Fibroblast of mammary gland (primary cell): ENCODE measurements around the gene CAAP1.
A peak's percentile ranks its signal among the peaks of the same experiment; 100 is the strongest.
"Not testable (repeated sequence)": the region's sequence is repeated elsewhere in the genome, so short reads cannot be mapped to it uniquely, and the experiment has no call there.

Source experiments
- DNase-seq: peaks from one replicate; pipeline ENCODE4 v3.0.0-alpha.2; 2010; ENCODE audit warnings: low read depth
- H3K4me3 ChIP-seq: 2 replicates; pipeline ENCODE4 v1.5.1; 2011; ENCODE audit warnings: low read depth, mild to moderate bottlenecking, low read length, moderate library complexity; ENCODE audit not compliant: control insufficient read depth
- TF ChIP-seq, protein P1 (sequence below): conservative IDR thresholded peaks from 2 replicates; pipeline ENCODE4 v1.5.1; 2011; ENCODE audit warnings: low read depth, low read length, inconsistent platforms; ENCODE audit not compliant: control insufficient read depth, insufficient read depth

CAAP1 gene

DNA sequence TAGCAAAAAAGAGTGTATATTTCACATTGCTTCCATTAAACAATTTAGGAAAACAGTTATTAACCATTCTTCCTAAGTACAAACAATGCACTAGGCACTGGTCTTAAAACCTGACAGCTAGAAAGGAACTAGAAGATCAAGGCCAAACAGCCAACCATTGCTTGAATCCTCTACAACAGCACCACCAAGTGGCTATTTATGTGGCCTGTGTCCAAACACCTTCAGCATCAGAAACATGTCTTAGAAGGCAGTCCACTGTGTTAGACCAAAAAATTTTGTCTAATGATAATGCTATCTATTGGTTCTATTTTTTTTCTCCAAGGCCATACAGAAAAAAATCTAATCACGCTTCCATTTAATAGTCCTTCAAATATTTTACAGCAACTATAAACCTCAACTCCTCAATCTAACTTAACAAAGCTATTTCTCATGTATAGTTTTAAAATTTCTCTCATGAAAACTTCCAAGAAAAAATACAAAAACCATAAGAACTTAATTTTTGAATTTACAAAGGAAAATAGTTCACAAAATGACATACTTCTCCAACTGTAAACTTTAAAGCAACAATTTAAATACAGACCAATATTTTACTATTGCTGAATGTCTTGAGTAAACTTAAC, 36.1 kb downstream of the CAAP1 start:
- peak; percentile 84 for DNase-seq

DNA sequence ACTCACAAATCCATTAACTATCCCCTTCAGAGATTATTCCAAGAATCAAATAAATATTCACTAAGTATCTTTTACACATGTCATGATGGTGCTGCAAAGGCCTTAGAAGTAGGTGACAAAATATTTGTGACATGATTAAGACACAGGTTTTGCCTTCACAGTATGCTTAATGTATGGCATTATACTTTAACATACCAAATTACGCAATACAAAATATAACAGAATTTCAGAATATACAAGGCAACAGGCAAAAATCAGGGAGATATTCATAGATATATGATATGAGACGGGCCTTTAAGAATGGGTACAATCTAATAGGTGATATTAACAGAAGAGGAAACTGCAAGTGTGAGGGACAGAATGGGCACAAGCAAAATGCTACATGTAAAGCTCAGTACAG, 41.6 kb downstream of the CAAP1 start:
- TF ChIP-seq, protein P1, sequence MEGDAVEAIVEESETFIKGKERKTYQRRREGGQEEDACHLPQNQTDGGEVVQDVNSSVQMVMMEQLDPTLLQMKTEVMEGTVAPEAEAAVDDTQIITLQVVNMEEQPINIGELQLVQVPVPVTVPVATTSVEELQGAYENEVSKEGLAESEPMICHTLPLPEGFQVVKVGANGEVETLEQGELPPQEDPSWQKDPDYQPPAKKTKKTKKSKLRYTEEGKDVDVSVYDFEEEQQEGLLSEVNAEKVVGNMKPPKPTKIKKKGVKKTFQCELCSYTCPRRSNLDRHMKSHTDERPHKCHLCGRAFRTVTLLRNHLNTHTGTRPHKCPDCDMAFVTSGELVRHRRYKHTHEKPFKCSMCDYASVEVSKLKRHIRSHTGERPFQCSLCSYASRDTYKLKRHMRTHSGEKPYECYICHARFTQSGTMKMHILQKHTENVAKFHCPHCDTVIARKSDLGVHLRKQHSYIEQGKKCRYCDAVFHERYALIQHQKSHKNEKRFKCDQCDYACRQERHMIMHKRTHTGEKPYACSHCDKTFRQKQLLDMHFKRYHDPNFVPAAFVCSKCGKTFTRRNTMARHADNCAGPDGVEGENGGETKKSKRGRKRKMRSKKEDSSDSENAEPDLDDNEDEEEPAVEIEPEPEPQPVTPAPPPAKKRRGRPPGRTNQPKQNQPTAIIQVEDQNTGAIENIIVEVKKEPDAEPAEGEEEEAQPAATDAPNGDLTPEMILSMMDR: no peak

More for the DNA sequence above, 36.1 kb downstream of the CAAP1 start:
- TF ChIP-seq, protein P1: peak; percentile 90
- H3K4me3 ChIP-seq: no peak overlapping the region

DNA sequence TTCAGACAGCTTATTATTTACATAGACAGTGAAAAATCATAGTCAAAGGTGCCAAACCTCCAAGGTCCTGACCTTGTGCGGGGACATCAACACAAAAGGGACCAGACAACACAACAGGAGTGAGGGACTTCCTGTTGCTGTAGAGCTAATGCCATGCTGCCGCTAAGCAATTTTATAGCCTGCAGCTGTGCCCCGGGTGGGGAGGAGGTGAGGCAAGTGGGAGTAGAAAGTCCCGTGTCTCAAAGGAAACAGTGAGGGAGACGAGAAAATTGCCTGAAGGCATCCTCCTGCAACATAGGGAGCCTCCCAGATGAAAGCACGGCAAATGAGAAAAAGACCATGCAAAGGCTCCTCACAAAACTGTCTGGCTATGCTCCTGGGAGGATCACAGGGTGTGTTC, 58.8 kb downstream of the CAAP1 start:
- no peak overlapping the region for H3K4me3 ChIP-seq
- no peak for DNase-seq
- TF ChIP-seq, protein P1: no peak

More for the DNA sequence above, 41.6 kb downstream of the CAAP1 start:
- DNase-seq: no peak
- no peak overlapping the region for H3K4me3 ChIP-seq

DNA sequence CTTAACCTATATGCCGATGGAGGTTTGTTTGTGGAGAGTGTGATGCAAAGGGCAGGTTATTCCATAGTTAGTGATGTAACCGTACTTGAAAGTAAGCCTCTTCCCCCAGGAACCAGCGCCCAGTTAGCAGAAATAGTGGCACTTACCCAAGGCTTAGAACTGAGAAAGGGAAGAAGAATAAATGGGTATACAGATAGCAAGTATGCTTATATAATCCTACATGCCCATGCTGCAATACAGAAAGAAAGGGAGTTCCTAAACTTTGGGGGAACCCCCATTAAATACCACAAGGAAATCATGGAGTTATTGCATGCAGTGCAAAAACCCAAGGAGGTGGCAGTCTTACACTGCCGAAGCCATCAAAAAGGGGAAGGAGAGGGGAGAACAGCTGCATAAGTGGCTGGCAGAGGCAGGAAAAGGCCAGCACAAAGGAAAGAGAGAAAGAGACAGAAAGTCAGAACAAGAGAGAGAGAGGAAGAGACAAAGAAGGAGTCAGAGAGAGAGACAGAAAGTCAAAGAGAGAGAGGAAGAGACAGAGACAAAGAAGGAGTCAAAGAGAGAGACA, 64.1 kb downstream of the CAAP1 start:
- H3K4me3 ChIP-seq, DNase-seq: not testable (repeated sequence)

DNA sequence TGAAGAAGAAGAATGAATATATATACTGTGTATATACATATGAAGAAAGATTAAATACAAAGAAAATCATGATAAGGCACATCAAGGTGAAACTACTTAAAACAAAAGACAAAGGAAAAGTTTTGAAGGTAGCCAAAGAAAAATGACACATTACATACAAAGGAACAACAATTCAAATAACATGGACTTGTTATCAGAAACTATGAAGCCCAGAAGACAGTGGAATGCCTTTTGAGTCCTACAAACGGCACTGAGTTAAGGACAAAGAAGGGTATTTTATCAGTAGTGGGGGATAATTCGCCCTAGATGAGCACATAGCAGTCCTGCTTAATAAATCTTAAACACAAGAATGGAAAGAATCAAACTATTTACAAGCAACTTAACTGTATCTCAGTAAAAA, 77.8 kb downstream of the CAAP1 start:
- no peak for DNase-seq
- TF ChIP-seq, protein P1: no peak
- no peak overlapping the region for H3K4me3 ChIP-seq

DNA sequence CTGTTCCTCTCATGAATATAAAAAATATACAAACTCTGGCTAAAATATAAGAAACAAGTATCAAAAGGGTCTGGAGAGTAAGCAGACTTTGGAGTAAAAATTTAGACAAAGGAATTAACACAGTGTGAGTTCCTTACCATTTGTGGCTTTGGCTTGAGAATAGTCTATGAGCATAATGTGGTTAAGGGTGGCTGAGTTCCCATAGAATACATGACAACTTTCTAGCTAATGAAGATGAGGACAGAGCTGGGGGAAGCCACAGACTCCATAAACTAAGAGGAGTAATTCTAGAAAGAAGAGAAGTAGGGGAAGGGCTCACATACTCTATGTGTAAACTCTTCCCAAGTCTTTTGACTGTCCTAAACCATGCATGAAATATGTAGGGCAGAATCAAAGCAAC, 79.4 kb downstream of the CAAP1 start:
- TF ChIP-seq, protein P1: no peak
- no peak for DNase-seq
- H3K4me3 ChIP-seq: no peak overlapping the region

DNA sequence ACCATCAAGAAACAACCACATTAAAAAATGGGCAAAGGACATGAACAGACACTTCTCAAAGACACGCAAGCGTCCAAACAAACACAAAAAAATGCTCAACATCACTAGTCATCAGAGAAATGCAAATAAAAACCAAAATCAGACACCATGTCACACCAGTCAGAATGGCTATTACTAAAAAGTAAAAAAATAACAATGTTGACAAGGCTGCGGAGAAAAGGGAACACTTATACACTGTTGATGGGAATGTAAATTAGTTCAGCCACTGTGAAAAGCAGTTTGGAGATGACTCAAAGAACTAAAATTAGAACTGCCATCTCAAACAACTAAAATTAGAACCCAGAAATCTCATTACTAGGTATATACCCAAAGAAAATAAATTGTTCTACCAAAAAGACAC, 80.4 kb downstream of the CAAP1 start:
- TF ChIP-seq, protein P1: no peak
- H3K4me3 ChIP-seq: no peak overlapping the region
- DNase-seq: no peak
